SK-N-SH treated with all-trans-retinoic acid at 6 μM for 48 hours (cell line): ENCODE data around the gene LMTK2.

Experiments
- ATAC-seq: fragments of 200-7000 bp; cut with Tn5 transposase; 3 replicates; pipeline ENCODE4 v1.9.1; 2020; ENCODE audit warnings: mild to moderate bottlenecking, moderate library complexity
- ARNTL ChIP-seq: fragments of 450-650 bp; formaldehyde crosslinking; IDR thresholded peaks from 2 replicates; pipeline ENCODE4 v1.5.0; 2020; ENCODE audit warnings: low read depth, mild to moderate bottlenecking, moderate library complexity, borderline replicate concordance
- BACH2 ChIP-seq: fragments of 250-450 bp; sonication (Bioruptor Pico); IDR thresholded peaks from 2 replicates; pipeline ENCODE4 v1.9.0; 2021; ENCODE audit warnings: mild to moderate bottlenecking, borderline replicate concordance
- CSDC2 ChIP-seq: fragments of 250-450 bp; sonication (Bioruptor Pico); IDR thresholded peaks from 2 replicates; pipeline ENCODE4 v1.5.0; 2020; ENCODE audit warnings: mild to moderate bottlenecking, moderate library complexity
- CSRNP3 ChIP-seq: fragments of 250-450 bp; sonication (Bioruptor Pico); IDR thresholded peaks from 2 replicates; pipeline ENCODE4 v1.5.1; 2021; ENCODE audit warnings: mild to moderate bottlenecking, moderate library complexity
- GLIS3 ChIP-seq: fragments of 250-450 bp; sonication (Bioruptor Pico); IDR thresholded peaks from 2 replicates; pipeline ENCODE4 v1.5.0; 2020; ENCODE audit warnings: mild to moderate bottlenecking, moderate library complexity
- ISL1 ChIP-seq: fragments of 250-450 bp; sonication (Bioruptor Pico); IDR thresholded peaks from 2 replicates; pipeline ENCODE4 v2.1.2; 2022; ENCODE audit warnings: mild to moderate bottlenecking, moderate library complexity
- PPARA ChIP-seq: fragments of 250-450 bp; sonication (Bioruptor Pico); IDR thresholded peaks from 2 replicates; pipeline ENCODE4 v1.5.0; 2020; ENCODE audit warnings: mild to moderate bottlenecking, borderline replicate concordance
- RARB ChIP-seq: fragments of 250-450 bp; sonication (Bioruptor Pico); IDR thresholded peaks from 2 replicates; pipeline ENCODE4 v1.8.0; 2021; ENCODE audit warnings: mild to moderate bottlenecking, moderate library complexity
- SNAI2 ChIP-seq: fragments of 250-450 bp; sonication (Bioruptor Pico); IDR thresholded peaks from 2 replicates; pipeline ENCODE4 v1.5.0; 2020; ENCODE audit warnings: mild to moderate bottlenecking, moderate library complexity
- TCF4 ChIP-seq: fragments of 250-450 bp; sonication (Bioruptor Pico); IDR thresholded peaks from 2 replicates; pipeline ENCODE4 v1.8.0; 2021; ENCODE audit warnings: mild to moderate bottlenecking, moderate library complexity, borderline replicate concordance
- TOX ChIP-seq: fragments of 250-450 bp; sonication (Bioruptor Pico); IDR thresholded peaks from 2 replicates; pipeline ENCODE4 v1.8.0; 2021; ENCODE audit warnings: mild to moderate bottlenecking, moderate library complexity, borderline replicate concordance
- ZC3H10 ChIP-seq: fragments of 250-450 bp; sonication (Bioruptor Pico); IDR thresholded peaks from 2 replicates; pipeline ENCODE4 v1.5.1; 2021; ENCODE audit warnings: mild to moderate bottlenecking, moderate library complexity
- ZFP3 ChIP-seq: fragments of 250-450 bp; sonication (Bioruptor Pico); IDR thresholded peaks from 2 replicates; pipeline ENCODE4 v1.5.0; 2020; ENCODE audit warnings: mild to moderate bottlenecking, moderate library complexity
- ZFP30 ChIP-seq: fragments of 450-650 bp; formaldehyde crosslinking; IDR thresholded peaks from 2 replicates; pipeline ENCODE4 v1.5.0; 2022; ENCODE audit warnings: mild to moderate bottlenecking, moderate library complexity
- ZNF565 ChIP-seq: fragments of 450-650 bp; formaldehyde crosslinking; conservative IDR thresholded peaks from 2 replicates; pipeline ENCODE4 v1.5.0; 2020; ENCODE audit warnings: low read depth, mild to moderate bottlenecking, moderate library complexity
- ZNF70 ChIP-seq: fragments of 450-650 bp; formaldehyde crosslinking; IDR thresholded peaks from 2 replicates; pipeline ENCODE4 v1.5.0; 2020; ENCODE audit warnings: mild to moderate bottlenecking, moderate library complexity
- ZNF8 ChIP-seq: fragments of 450-650 bp; formaldehyde crosslinking; IDR thresholded peaks from 2 replicates; pipeline ENCODE4 v1.5.0; 2020; ENCODE audit warnings: mild to moderate bottlenecking, moderate library complexity
- TF ChIP-seq, protein P1 (sequence below): fragments of 250-450 bp; sonication (Bioruptor Pico); IDR thresholded peaks from 2 replicates; pipeline ENCODE4 v1.5.1; 2020; ENCODE audit warnings: low read depth, mild to moderate bottlenecking, moderate library complexity
- TF ChIP-seq, protein P2 (sequence below): fragments of 250-450 bp; sonication (Bioruptor Pico); IDR thresholded peaks from 2 replicates; pipeline ENCODE4 v1.8.0; 2020; ENCODE audit warnings: mild to moderate bottlenecking, moderate library complexity, borderline replicate concordance
- TF ChIP-seq, protein P3 (sequence below): fragments of 250-450 bp; sonication (Bioruptor Pico); IDR thresholded peaks from 2 replicates; pipeline ENCODE4 v1.8.0; 2021; ENCODE audit warnings: low read depth, mild to moderate bottlenecking, moderate library complexity, borderline replicate concordance

Gene LMTK2

DNA sequence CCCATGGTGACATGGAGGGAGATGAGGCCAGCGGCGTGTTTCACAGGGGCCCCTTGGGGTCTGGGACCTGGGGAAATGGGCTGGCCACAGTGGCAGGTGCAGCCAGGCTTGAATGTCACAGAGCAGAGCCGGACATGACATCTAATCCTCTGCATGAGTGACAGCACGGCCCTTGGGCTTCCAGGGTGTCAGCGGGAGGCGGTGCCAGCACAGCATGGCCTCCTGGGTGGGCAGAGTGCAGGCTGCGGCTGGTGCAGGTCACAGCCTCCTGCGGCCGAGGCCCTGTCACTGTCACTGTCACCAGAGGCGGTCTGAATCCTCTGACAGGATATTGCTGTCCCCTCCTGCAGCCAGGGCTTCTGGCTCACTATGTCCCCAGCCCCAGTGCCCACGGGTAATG lies 122.8 kb downstream of the LMTK2 start:
- TF ChIP-seq ZC3H10 = no peak
- no peak for TF ChIP-seq TOX
- no peak for TF ChIP-seq ZFP30 (CRISPR knock-in tag)
- no peak for ATAC-seq

DNA sequence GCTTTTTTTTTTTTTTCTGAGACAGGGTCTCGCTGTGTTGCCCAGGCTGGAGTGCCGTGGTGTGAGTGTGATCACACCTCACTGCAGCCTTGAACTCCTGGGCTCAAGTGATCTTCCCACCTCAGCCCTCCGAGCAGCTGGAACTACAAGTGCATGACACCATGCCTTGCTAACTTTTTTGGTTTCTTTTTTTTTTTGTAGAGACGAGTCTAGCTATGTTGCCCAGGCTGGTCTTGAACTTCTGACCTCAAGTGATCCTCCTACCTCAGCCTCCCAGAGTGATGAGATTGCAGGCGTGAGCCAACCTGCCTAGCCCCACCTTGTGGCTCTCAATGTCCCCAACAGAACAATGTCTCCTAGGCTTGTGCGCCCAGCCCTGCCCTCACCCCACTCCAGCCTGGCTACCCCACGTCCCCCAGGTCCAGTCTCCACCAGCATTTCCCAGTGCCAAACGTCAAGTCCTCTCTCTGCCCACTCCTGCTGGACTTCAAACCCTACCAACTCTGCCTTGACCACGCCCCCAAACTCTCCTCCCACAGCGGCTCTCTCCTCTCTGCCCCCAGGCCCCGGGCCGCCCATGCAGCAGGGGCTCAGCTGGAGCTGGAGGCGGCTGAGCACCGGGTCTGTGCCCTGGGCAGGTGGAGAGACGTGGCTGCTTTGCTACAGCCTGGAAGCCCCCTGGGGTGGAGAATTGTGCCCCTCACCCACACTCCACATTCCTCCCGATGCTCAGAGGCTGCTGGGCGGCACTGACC lies 123.5 kb downstream of the LMTK2 start:
- ATAC-seq = no peak
- no peak for TF ChIP-seq TOX
- TF ChIP-seq CSRNP3 (CRISPR knock-in tag) = no peak

GRCh38 chr7:98230746-98231471 lies 124.2 kb downstream of the LMTK2 start:
- ATAC-seq = no peak
- TF ChIP-seq SNAI2 (CRISPR knock-in tag) = no peak
- no peak for TF ChIP-seq GLIS3
- no peak for TF ChIP-seq ZNF8
- TF ChIP-seq ZFP30 (CRISPR knock-in tag) = no peak
- TF ChIP-seq BACH2 (CRISPR knock-in tag) = no peak
- TF ChIP-seq CSDC2 (CRISPR knock-in tag) = no peak
- TF ChIP-seq, protein P1, sequence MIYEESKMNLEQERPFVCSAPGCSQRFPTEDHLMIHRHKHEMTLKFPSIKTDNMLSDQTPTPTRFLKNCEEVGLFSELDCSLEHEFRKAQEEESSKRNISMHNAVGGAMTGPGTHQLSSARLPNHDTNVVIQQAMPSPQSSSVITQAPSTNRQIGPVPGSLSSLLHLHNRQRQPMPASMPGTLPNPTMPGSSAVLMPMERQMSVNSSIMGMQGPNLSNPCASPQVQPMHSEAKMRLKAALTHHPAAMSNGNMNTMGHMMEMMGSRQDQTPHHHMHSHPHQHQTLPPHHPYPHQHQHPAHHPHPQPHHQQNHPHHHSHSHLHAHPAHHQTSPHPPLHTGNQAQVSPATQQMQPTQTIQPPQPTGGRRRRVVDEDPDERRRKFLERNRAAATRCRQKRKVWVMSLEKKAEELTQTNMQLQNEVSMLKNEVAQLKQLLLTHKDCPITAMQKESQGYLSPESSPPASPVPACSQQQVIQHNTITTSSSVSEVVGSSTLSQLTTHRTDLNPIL (CRISPR knock-in tag) = no peak
- no peak for TF ChIP-seq PPARA (CRISPR knock-in tag)
- TF ChIP-seq TOX = no peak
- no peak for TF ChIP-seq ZNF565 (CRISPR knock-in tag)
- no peak for TF ChIP-seq RARB (CRISPR knock-in tag)
- TF ChIP-seq, protein P2, sequence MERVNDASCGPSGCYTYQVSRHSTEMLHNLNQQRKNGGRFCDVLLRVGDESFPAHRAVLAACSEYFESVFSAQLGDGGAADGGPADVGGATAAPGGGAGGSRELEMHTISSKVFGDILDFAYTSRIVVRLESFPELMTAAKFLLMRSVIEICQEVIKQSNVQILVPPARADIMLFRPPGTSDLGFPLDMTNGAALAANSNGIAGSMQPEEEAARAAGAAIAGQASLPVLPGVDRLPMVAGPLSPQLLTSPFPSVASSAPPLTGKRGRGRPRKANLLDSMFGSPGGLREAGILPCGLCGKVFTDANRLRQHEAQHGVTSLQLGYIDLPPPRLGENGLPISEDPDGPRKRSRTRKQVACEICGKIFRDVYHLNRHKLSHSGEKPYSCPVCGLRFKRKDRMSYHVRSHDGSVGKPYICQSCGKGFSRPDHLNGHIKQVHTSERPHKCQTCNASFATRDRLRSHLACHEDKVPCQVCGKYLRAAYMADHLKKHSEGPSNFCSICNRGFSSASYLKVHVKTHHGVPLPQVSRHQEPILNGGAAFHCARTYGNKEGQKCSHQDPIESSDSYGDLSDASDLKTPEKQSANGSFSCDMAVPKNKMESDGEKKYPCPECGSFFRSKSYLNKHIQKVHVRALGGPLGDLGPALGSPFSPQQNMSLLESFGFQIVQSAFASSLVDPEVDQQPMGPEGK (CRISPR knock-in tag) = no peak
- TF ChIP-seq, protein P3, sequence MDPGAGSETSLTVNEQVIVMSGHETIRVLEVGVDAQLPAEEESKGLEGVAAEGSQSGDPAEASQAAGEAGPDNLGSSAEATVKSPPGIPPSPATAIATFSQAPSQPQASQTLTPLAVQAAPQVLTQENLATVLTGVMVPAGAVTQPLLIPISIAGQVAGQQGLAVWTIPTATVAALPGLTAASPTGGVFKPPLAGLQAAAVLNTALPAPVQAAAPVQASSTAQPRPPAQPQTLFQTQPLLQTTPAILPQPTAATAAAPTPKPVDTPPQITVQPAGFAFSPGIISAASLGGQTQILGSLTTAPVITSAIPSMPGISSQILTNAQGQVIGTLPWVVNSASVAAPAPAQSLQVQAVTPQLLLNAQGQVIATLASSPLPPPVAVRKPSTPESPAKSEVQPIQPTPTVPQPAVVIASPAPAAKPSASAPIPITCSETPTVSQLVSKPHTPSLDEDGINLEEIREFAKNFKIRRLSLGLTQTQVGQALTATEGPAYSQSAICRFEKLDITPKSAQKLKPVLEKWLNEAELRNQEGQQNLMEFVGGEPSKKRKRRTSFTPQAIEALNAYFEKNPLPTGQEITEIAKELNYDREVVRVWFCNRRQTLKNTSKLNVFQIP = no peak
- no peak for TF ChIP-seq ZC3H10
- no peak for TF ChIP-seq ISL1

DNA sequence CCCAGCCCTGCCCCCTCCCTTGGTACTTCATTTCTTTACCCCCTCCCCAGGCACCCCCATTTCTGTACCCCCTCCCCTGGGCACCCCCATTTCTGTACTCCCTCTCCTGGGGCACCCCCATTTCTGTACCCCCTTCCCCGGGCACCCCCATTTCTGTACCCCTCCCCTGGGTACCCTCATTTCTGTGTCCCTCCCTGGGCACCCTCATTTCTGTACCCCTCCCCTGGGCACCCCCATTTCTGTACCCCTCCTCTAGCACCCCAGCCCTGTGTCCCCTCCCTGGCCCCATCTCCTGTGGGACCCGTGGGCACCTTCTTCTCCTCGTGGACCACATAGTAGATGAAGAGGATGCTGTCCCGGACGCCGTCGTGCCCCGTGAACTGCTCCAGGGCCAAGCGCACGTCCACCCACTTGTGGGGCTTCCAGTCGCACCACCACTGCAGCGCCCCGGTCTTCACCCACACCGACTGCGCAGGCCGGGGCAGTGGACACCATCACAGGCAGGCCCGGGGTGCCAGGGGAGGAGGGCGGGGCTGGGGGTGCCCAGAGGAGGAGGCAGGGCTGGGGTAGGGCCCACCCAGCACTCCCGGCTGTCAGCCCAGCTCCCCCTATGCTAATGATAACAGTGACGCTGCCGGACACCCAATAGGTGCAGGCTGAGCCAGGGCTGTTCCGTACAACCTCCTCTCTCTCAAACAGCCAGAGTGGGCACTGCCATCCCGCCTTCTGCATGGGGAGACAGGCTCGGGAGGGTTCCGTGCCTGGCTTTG lies 125.0 kb downstream of the LMTK2 start:
- ATAC-seq = no peak
- TF ChIP-seq ARNTL = no peak
- no peak for TF ChIP-seq CSDC2 (CRISPR knock-in tag)
- TF ChIP-seq CSRNP3 (CRISPR knock-in tag) = no peak
- TF ChIP-seq ZNF565 (CRISPR knock-in tag) = no peak
- no peak for TF ChIP-seq ZFP30 (CRISPR knock-in tag)
- TF ChIP-seq, protein P3 = no peak
- TF ChIP-seq ISL1 = no peak
- no peak for TF ChIP-seq BACH2 (CRISPR knock-in tag)
- no peak for TF ChIP-seq ZC3H10
- TF ChIP-seq ZFP3 = no peak
- no peak for TF ChIP-seq ZNF70 (CRISPR knock-in tag)
- no peak for TF ChIP-seq PPARA (CRISPR knock-in tag)
- no peak for TF ChIP-seq GLIS3
- no peak for TF ChIP-seq RARB (CRISPR knock-in tag)
- no peak for TF ChIP-seq TOX
- no peak for TF ChIP-seq TCF4 (CRISPR knock-in tag)
